Measurements from ENCODE around the gene GABPB1.

The GABPB1 gene

GRCh38 chr15:50236433-50236832 is 118.6 kb downstream of the GABPB1 start:
- no peak for DNase-seq

GRCh38 chr15:50235794-50236193 is 119.2 kb downstream of the GABPB1 start:
- no peak for DNase-seq

GRCh38 chr15:50234764-50235163 is 120.2 kb downstream of the GABPB1 start:
- no peak for DNase-seq

GRCh38 chr15:50233192-50233736 is 121.7 kb downstream of the GABPB1 start:
- no peak for DNase-seq

GRCh38 chr15:50232791-50233190 is 122.2 kb downstream of the GABPB1 start:
- no peak for DNase-seq

- DNase-seq: no peak
These were observed 123.2 kb downstream of the GABPB1 start for GRCh38 chr15:50231761-50232160.

- no peak for DNase-seq
These were observed 125.7 kb downstream of the GABPB1 start for GRCh38 chr15:50229336-50229735.

- no peak for DNase-seq
These were observed 126.1 kb downstream of the GABPB1 start for GRCh38 chr15:50228866-50229265.

- no peak for DNase-seq
These were observed 127.9 kb downstream of the GABPB1 start for GRCh38 chr15:50227076-50227475.

GRCh38 chr15:50225938-50226337 is 129.1 kb downstream of the GABPB1 start:
- no peak for DNase-seq

Data from T-helper 1 cell (primary cell).